ENCODE measurements around the gene SUPT3H. TPM values are rescaled to one million over a fixed set of nuclear protein-coding genes. Genes with fewer than 3 reads are reported as not detected.

SUPT3H gene
- total RNA-seq, 2 donors from 2014 or later = 5.3 to 6.6 TPM

DNA sequence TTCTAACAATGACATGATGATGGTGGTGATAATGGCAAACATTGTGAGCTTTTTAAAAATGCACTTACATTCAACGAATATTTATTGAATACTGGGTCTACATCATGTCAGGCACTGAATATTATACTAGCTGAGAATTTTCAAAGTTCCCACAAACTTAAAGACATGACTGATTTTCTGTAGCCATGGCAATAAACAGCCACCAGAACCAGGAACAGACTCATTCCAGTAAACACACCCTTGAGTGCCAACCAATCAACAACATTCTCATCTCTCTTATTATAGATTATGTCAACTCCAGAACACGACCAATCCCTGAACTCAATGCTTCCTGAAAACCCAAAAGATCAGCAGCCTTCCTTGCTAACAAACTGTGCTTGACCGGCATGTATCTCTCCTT lies 262.0 kb downstream of the SUPT3H start:
- Histone ChIP-seq H3K36me3 (no peaks in the 10 kb centered on the region), H3K27me3 (replicated peaks; ENCODE audit: insufficient read depth) (no peaks in the 10 kb centered on the region), H3K4me3 (no peak overlapping the region), H3K9me3 (no peaks in the 10 kb centered on the region), H3K4me1 (ENCODE audit: control insufficient read depth in 1 of 2, low read depth in 2 of 2) (peaks cover 8% of the 10 kb centered on the region in 2 donors), H3K27ac (no peak overlapping the region)
- DNase-seq (ENCODE audit: low spot score) (no peak), ATAC-seq (ENCODE audit: insufficient number of reproducible peaks, low FRiP score, low read depth) (no peak)
- TF ChIP-seq, protein P1, sequence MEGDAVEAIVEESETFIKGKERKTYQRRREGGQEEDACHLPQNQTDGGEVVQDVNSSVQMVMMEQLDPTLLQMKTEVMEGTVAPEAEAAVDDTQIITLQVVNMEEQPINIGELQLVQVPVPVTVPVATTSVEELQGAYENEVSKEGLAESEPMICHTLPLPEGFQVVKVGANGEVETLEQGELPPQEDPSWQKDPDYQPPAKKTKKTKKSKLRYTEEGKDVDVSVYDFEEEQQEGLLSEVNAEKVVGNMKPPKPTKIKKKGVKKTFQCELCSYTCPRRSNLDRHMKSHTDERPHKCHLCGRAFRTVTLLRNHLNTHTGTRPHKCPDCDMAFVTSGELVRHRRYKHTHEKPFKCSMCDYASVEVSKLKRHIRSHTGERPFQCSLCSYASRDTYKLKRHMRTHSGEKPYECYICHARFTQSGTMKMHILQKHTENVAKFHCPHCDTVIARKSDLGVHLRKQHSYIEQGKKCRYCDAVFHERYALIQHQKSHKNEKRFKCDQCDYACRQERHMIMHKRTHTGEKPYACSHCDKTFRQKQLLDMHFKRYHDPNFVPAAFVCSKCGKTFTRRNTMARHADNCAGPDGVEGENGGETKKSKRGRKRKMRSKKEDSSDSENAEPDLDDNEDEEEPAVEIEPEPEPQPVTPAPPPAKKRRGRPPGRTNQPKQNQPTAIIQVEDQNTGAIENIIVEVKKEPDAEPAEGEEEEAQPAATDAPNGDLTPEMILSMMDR (IDR thresholded peaks at IDR 0.05) = no peak

DNA sequence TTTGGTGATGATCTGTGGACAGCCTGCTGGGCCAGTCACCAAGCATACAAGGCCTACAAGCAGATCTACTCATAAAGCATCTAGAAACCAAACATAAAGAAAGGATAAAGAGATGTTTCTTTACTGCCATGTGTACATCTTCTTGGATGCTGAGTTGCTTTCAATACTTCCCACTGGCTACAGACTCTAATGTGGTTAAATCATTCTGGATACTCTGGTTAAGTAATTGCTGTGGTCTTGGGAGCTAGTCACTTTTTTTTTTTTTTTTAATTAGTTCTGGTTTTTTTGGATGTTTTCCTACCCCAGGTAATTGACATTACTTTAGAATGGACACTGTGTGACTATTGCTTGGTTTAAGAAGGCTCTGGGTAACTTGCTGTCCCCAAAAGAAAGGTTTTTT lies 265.0 kb downstream of the SUPT3H start:
- no peak overlapping the region for H3K4me3 ChIP-seq
- no peak overlapping the region for H3K27ac ChIP-seq
- DNase-seq (ENCODE audit: low spot score) = no peak
- H3K4me1 ChIP-seq (ENCODE audit: control insufficient read depth in 1 of 2, low read depth in 2 of 2) = peaks cover 8% of the 10 kb centered on the region in 2 donors
- TF ChIP-seq, protein P1 (IDR thresholded peaks at IDR 0.05) = no peak
- H3K27me3 ChIP-seq (replicated peaks; ENCODE audit: insufficient read depth) = no peaks in the 10 kb centered on the region
- H3K36me3 ChIP-seq = no peaks in the 10 kb centered on the region
- no peaks in the 10 kb centered on the region for H3K9me3 ChIP-seq
- no peak for ATAC-seq (ENCODE audit: insufficient number of reproducible peaks, low FRiP score, low read depth)

DNA sequence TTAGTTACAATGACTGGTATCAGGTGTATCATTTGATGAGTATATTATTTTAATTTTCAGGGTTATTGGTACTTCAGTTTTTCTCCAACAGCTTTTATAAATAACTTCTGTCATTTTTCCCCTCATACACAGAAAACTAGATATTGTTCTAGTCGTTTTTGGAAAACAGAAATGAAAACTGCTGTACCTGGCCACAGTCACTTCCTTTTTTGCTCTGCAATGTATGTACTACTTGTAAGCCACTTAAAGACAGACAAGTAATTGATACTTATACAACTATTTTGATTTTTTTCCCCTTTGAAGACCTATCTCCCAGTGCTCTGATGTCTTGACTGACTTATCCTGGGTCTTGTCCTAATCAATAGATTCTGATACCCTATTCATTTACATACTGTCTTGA lies 268.2 kb downstream of the SUPT3H start:
- no peak overlapping the region for H3K4me3 ChIP-seq
- no peaks in the 10 kb centered on the region for H3K36me3 ChIP-seq
- H3K4me1 ChIP-seq (ENCODE audit: control insufficient read depth in 1 of 2, low read depth in 2 of 2) = no peaks in the 10 kb centered on the region
- H3K27ac ChIP-seq = no peak overlapping the region
- ATAC-seq (ENCODE audit: insufficient number of reproducible peaks, low FRiP score, low read depth) (no peak), DNase-seq (ENCODE audit: low spot score) (no peak)
- H3K9me3 ChIP-seq = no peaks in the 10 kb centered on the region
- TF ChIP-seq, protein P1 (IDR thresholded peaks at IDR 0.05) = no peak
- no peaks in the 10 kb centered on the region for H3K27me3 ChIP-seq (replicated peaks; ENCODE audit: insufficient read depth)

DNA sequence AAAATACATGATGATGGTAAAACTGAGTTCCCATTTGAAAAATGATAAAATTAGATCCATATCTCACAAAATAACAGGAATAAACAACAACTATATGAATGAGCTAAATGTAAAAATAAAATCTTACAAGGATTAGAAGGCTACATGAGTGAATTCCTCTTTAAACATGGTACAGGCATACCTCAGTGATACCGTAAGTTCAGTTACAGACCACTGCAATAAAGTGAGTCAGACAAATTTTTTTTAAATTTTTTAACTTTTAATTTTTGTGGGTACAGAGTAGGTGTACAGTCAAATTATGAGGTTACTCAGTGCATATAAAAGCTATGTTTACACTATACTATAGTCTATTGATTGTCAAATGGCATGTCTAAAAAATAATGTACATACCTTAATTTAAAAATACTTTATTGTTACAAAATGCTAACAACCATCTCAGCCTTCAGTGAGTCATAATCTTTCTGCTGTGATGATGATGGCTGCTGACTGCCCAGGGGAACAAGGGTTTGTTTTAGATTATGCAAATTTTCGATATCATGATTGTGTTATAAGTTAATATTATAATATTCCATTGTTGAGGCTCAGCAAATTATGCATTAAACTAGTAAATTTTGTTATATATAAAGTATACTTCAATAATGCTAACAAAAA lies 272.4 kb downstream of the SUPT3H start:
- no peak overlapping the region for H3K27ac ChIP-seq
- no peaks in the 10 kb centered on the region for H3K36me3 ChIP-seq
- H3K27me3 ChIP-seq (replicated peaks; ENCODE audit: insufficient read depth) = no peaks in the 10 kb centered on the region
- ATAC-seq (ENCODE audit: insufficient number of reproducible peaks, low FRiP score, low read depth) (no peak), DNase-seq (ENCODE audit: low spot score) (no peak)
- no peak overlapping the region for H3K4me3 ChIP-seq
- H3K9me3 ChIP-seq = no peaks in the 10 kb centered on the region
- H3K4me1 ChIP-seq (ENCODE audit: control insufficient read depth in 1 of 2, low read depth in 2 of 2) = no peaks in the 10 kb centered on the region
- TF ChIP-seq, protein P1 (IDR thresholded peaks at IDR 0.05) = no peak

DNA sequence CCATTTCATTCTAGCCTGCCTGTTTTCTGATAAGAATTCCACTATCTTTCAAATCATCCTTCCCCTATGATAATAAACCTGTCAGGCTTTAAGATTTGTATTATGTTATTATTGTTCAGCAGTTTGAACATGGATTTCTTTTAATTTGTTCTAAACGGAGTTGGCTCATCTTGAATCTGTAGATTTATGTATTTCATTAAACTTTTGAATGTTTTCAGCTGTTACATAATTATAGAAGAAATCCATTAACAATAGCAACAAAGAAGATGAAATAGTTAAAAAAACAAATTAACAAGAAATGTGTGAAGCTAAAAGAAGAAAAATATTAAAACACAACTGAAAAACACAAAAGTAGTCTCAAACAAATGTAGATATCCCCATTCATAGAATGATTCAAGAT lies 273.3 kb downstream of the SUPT3H start:
- no peaks in the 10 kb centered on the region for H3K36me3 ChIP-seq
- H3K9me3 ChIP-seq = no peaks in the 10 kb centered on the region
- H3K27ac ChIP-seq = no peak overlapping the region
- ATAC-seq (ENCODE audit: insufficient number of reproducible peaks, low FRiP score, low read depth) (no peak), DNase-seq (ENCODE audit: low spot score) (no peak)
- TF ChIP-seq, protein P1 (IDR thresholded peaks at IDR 0.05) = no peak
- no peak overlapping the region for H3K4me3 ChIP-seq
- H3K27me3 ChIP-seq (replicated peaks; ENCODE audit: insufficient read depth) = no peaks in the 10 kb centered on the region
- H3K4me1 ChIP-seq (ENCODE audit: control insufficient read depth in 1 of 2, low read depth in 2 of 2) = no peaks in the 10 kb centered on the region
